Tibial nerve (tissue), 4 donors: ENCODE data around the gene LCT. TPM values are rescaled to one million over a fixed set of nuclear protein-coding genes. Genes with fewer than 3 reads are reported as not detected.

Experiments
- DNase-seq, 2 donors: peaks; one replicate each; pipeline ENCODE4 v3.0.0-alpha.2; 2019; ENCODE audit warnings: low spot score in 2 of 2
- H3K27ac ChIP-seq, 4 donors: fragments of 200-600 bp; sonication (generic) in 3 of 4; one replicate each; pipeline ENCODE4 v1.5.1; 2017 to 2019; ENCODE audit warnings: mild to moderate bottlenecking in 1 of 4
- H3K27me3 ChIP-seq, 2 donors: fragments of 200-600 bp; sonication (generic) in 1 of 2; one replicate each; pipeline versions ENCODE4 v1.5.1 to v1.6.0; 2017 to 2019
- H3K36me3 ChIP-seq, 3 donors: fragments of 200-600 bp; sonication (generic); one replicate each; pipeline ENCODE4 v1.5.1; 2018 to 2019
- H3K4me1 ChIP-seq, 4 donors: fragments of 200-600 bp; sonication (generic) in 3 of 4; one replicate each; pipeline ENCODE4 v1.5.1; 2017 to 2019
- H3K4me3 ChIP-seq, 4 donors: fragments of 200-600 bp; sonication (generic) in 3 of 4; one replicate each; pipeline ENCODE4 v1.5.1; 2017 to 2019; ENCODE audit warnings: mild to moderate bottlenecking in 1 of 4, moderate library complexity in 1 of 4
- H3K9me3 ChIP-seq, 4 donors: fragments of 200-600 bp; sonication (generic) in 3 of 4; one replicate each; pipeline ENCODE4 v1.5.1; 2017 to 2019
- EP300 ChIP-seq, 2 donors: sonication (generic); formaldehyde crosslinking; IDR thresholded peaks; one replicate each; pipeline ENCODE4 v1.6.1; 2017; ENCODE audit warnings: antibody characterized with exemption in 2 of 2, mild to moderate bottlenecking in 1 of 2
- POLR2A ChIP-seq, 2 donors: fragments of 450-650 bp; IDR thresholded peaks; one replicate each; pipeline ENCODE4 v1.6.1; 2017; ENCODE audit warnings: antibody characterized with exemption in 2 of 2, mild to moderate bottlenecking in 2 of 2, moderate library complexity in 2 of 2
- WGBS, 2 donors: methylation state at CpG; one replicate each; pipeline ENCODE4 v1.1.5; 2018; 5-methylcytosine and 5-hydroxymethylcytosine counted together
- total RNA-seq, 4 donors: library from RNA; depleted of rRNA; stranded (reverse); fragments of >200 nt; gene quantifications; one replicate each; pipeline ENCODE4 v1.1.0, GENCODE V29; 2016
- TF ChIP-seq, protein P1 (sequence below), 5 experiments: fragments of 200-600 bp in 3 of 5; fragments of 450-650 bp in 2 of 5; sonication (generic) in 3 of 5; IDR thresholded peaks; one replicate each; pipeline ENCODE4 v1.5.1; 2016 to 2019; ENCODE audit warnings: antibody characterized with exemption in 5 of 5, mild to moderate bottlenecking in 3 of 5, moderate library complexity in 2 of 5

The LCT gene
- total RNA-seq, 4 donors from 2014 or later, result under 0.01 TPM; not detected in 3

DNA sequence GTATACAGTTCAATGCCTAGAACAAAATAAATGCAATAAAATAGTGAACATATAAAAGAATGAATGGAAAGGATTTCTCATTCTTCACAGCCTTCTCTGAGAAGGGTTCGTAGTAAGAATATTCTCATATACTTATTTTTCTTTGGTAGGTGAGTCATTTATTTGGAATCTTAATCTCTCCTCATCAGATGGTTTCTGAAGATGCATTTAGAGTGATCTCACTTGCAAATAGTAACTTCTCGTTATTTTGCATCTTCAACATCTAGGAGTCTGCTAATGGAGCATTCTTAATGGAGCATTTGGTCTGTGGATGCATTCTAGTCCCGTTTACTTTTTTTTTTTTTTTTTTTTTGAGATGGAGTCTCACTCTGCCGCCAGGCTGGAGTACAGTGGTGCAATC lies 91.4 kb downstream of the LCT start:
- H3K27ac ChIP-seq, result no peak overlapping the region
- no peak for TF ChIP-seq EP300 (IDR thresholded peaks at IDR 0.05)
- TF ChIP-seq POLR2A (IDR thresholded peaks at IDR 0.05), result no peak
- TF ChIP-seq, protein P1, sequence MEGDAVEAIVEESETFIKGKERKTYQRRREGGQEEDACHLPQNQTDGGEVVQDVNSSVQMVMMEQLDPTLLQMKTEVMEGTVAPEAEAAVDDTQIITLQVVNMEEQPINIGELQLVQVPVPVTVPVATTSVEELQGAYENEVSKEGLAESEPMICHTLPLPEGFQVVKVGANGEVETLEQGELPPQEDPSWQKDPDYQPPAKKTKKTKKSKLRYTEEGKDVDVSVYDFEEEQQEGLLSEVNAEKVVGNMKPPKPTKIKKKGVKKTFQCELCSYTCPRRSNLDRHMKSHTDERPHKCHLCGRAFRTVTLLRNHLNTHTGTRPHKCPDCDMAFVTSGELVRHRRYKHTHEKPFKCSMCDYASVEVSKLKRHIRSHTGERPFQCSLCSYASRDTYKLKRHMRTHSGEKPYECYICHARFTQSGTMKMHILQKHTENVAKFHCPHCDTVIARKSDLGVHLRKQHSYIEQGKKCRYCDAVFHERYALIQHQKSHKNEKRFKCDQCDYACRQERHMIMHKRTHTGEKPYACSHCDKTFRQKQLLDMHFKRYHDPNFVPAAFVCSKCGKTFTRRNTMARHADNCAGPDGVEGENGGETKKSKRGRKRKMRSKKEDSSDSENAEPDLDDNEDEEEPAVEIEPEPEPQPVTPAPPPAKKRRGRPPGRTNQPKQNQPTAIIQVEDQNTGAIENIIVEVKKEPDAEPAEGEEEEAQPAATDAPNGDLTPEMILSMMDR (IDR thresholded peaks at IDR 0.05), result no peak
- WGBS, 2 donors, result 71% methylated on average over 4 of the region's 4 CpGs
- no peaks in the 10 kb centered on the region for H3K9me3 ChIP-seq
- DNase-seq, result no peak
- peaks cover 0 to 22% (median 0%) of the 10 kb centered on the region in 3 donors for H3K36me3 ChIP-seq
- H3K4me3 ChIP-seq, result no peak overlapping the region
- H3K4me1 ChIP-seq, result peaks cover 0 to 41% (median 17%) of the 10 kb centered on the region in 4 donors
- no peaks in the 10 kb centered on the region for H3K27me3 ChIP-seq

- 80 to 88% methylated on average over 5 of the region's 5 CpGs for WGBS, 2 donors
- Histone ChIP-seq H3K4me1 (peaks cover 0 to 41% (median 17%) of the 10 kb centered on the region in 4 donors), H3K4me3 (no peak overlapping the region), H3K9me3 (no peaks in the 10 kb centered on the region), H3K36me3 (peaks cover 0 to 18% (median 0%) of the 10 kb centered on the region in 3 donors), H3K27ac (no peak overlapping the region), H3K27me3 (no peaks in the 10 kb centered on the region)
- no peak for DNase-seq
- TF ChIP-seq, protein P1 (IDR thresholded peaks at IDR 0.05), result no peak
- no peak for TF ChIP-seq POLR2A (IDR thresholded peaks at IDR 0.05)
Measured at GRCh38 chr2:135744760-135745314, 92.1 kb downstream of the LCT start.

- DNase-seq, result no peak
- 84 to 85% methylated on average over 1 of the region's 1 CpG for WGBS, 2 donors
- H3K4me3 ChIP-seq, result no peak overlapping the region
- peaks cover 0 to 8% (median 0%) of the 10 kb centered on the region in 3 donors for H3K36me3 ChIP-seq
- TF ChIP-seq POLR2A (IDR thresholded peaks at IDR 0.05), result no peak
- TF ChIP-seq, protein P1 (IDR thresholded peaks at IDR 0.05), result no peak
- no peak for TF ChIP-seq EP300 (IDR thresholded peaks at IDR 0.05)
- H3K4me1 ChIP-seq, result peaks cover 0 to 41% (median 17%) of the 10 kb centered on the region in 4 donors
- H3K9me3 ChIP-seq, result no peaks in the 10 kb centered on the region
- H3K27ac ChIP-seq, result peak overlapping the region in 1 of 4 donors; percentile 11
- H3K27me3 ChIP-seq, result no peaks in the 10 kb centered on the region
Measured at GRCh38 chr2:135743860-135744259, 93.1 kb downstream of the LCT start.

DNA sequence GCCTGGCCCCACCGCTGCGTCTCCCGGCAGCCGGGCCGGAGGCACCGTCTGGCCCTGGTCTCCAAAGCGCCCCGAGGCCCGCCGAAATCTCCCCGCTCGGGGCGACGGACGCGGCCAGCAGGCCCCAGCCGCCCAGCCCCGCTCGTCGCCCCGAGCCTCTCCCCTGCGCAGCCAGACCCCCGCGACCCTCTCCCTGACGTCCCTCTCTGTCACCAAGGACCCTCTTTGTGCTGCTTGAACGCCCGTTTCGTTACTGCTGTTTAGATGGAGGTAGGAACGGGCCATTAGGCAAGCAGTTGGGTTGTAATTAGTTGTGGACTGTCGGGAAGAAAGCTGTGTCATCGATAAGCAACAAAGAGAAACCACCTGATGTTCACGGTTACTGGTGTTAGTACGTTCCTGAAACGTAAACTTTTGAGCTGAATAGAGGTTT lies 94.6 kb downstream of the LCT start:
- DNase-seq, result peak in 1 of 2 donors; percentile 32
- H3K27ac ChIP-seq, result peak overlapping the region; percentile 97 to 100 (median 99)
- 0 to 1% methylated on average over 12 to 21 of the region's 34 CpGs for WGBS, 2 donors
- TF ChIP-seq POLR2A (IDR thresholded peaks at IDR 0.05), result peak; percentile 11 to 17
- peak in 1 of 2 donors; percentile 57 for TF ChIP-seq EP300 (IDR thresholded peaks at IDR 0.05)
- TF ChIP-seq, protein P1 (IDR thresholded peaks at IDR 0.05), result no peak
- H3K4me3 ChIP-seq, result peak overlapping the region; percentile 76 to 93 (median 82)
- peaks cover 0 to under 1% (median 0%) of the 10 kb centered on the region in 3 donors for H3K36me3 ChIP-seq
- H3K27me3 ChIP-seq, result no peaks in the 10 kb centered on the region
- peaks cover 0 to 41% (median 17%) of the 10 kb centered on the region in 4 donors for H3K4me1 ChIP-seq
- H3K9me3 ChIP-seq, result no peaks in the 10 kb centered on the region
